Measurements from ENCODE around the gene KCNAB1.

KCNAB1 gene

DNA sequence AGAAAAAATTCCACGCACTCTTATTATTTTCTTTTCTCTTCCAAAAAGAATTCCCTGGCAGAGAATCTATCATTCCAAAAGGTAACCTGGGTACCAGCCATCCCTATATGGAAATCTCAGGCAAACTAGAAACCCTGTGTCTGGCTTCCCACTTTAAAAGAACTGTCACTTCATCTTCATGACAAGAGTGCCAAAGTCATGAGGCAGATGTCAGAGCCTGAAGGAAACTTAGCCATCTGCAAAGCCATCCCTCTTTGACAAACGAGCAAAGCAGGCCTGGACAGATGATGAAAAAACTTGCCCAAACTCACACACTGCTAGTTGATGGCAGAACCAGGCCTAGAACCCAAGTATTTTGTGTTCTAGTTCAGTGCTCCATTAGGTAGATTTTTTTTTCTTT, 418.7 kb downstream of the KCNAB1 start:
- no peak for DNase-seq
- Histone ChIP-seq H3K36me3 (replicated peaks; ENCODE audit: insufficient read depth, low read length) (peaks cover 19% of the 10 kb centered on the region), H3K4me2 (ENCODE audit: low read depth, low read length) (no peak overlapping the region), H3K9ac (ENCODE audit: low read length) (no peak overlapping the region), H3F3A (ENCODE audit: insufficient read depth, low read length) (peaks cover 18% of the 10 kb centered on the region), H3K4me1 (ENCODE audit: low read length) (no peaks in the 10 kb centered on the region), H3K9me3 (replicated peaks; ENCODE audit: insufficient read depth, low read length) (no peaks in the 10 kb centered on the region), H3K9me2 (replicated peaks; ENCODE audit: insufficient read depth, low read length) (no peaks in the 10 kb centered on the region), H4K20me1 (ENCODE audit: insufficient read depth, low read length) (no peaks in the 10 kb centered on the region; the same call in 1 of the 2 replicates), H3K27me3 (replicated peaks; ENCODE audit: insufficient read depth, low read length) (no peaks in the 10 kb centered on the region), H2AFZ (ENCODE audit: low read length) (no peak overlapping the region), H3K27ac (ENCODE audit: low read length) (no peak overlapping the region), H3K79me2 (ENCODE audit: low read length) (peaks cover 12% of the 10 kb centered on the region), H3K4me3 (ENCODE audit: low read length) (no peak overlapping the region)
- TF ChIP-seq EZH2phosphoT487 (IDR thresholded peaks at IDR 0.05; ENCODE audit: low read length) (no peak), EZH2 (optimal IDR thresholded peaks at IDR 0.05; ENCODE audit: low read depth, low read length) (no peak)
- TF ChIP-seq, protein P1, sequence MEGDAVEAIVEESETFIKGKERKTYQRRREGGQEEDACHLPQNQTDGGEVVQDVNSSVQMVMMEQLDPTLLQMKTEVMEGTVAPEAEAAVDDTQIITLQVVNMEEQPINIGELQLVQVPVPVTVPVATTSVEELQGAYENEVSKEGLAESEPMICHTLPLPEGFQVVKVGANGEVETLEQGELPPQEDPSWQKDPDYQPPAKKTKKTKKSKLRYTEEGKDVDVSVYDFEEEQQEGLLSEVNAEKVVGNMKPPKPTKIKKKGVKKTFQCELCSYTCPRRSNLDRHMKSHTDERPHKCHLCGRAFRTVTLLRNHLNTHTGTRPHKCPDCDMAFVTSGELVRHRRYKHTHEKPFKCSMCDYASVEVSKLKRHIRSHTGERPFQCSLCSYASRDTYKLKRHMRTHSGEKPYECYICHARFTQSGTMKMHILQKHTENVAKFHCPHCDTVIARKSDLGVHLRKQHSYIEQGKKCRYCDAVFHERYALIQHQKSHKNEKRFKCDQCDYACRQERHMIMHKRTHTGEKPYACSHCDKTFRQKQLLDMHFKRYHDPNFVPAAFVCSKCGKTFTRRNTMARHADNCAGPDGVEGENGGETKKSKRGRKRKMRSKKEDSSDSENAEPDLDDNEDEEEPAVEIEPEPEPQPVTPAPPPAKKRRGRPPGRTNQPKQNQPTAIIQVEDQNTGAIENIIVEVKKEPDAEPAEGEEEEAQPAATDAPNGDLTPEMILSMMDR (IDR thresholded peaks at IDR 0.05; ENCODE audit: low read length), result no peak

DNA sequence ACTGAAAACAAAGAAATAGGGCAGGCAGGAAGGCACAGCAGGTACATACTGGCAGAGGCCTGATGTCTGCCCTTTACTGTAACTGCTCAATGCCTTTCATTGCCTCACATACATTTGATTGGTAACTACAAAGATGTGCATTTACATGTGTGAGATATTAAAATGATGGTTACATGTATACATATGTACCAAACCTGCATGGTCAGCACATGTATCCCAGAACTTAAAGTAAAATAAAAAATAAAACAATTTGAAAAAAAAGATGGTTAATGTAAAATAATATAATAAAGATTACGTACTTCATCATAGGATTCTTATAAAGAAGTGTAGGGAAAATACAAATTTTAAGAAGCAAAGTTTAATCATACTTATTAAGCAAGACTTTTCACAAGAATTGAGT, 419.4 kb downstream of the KCNAB1 start:
- Histone ChIP-seq H3K4me1 (ENCODE audit: low read length) (no peaks in the 10 kb centered on the region), H4K20me1 (ENCODE audit: insufficient read depth, low read length) (peaks cover under 1% of the 10 kb centered on the region)

DNA sequence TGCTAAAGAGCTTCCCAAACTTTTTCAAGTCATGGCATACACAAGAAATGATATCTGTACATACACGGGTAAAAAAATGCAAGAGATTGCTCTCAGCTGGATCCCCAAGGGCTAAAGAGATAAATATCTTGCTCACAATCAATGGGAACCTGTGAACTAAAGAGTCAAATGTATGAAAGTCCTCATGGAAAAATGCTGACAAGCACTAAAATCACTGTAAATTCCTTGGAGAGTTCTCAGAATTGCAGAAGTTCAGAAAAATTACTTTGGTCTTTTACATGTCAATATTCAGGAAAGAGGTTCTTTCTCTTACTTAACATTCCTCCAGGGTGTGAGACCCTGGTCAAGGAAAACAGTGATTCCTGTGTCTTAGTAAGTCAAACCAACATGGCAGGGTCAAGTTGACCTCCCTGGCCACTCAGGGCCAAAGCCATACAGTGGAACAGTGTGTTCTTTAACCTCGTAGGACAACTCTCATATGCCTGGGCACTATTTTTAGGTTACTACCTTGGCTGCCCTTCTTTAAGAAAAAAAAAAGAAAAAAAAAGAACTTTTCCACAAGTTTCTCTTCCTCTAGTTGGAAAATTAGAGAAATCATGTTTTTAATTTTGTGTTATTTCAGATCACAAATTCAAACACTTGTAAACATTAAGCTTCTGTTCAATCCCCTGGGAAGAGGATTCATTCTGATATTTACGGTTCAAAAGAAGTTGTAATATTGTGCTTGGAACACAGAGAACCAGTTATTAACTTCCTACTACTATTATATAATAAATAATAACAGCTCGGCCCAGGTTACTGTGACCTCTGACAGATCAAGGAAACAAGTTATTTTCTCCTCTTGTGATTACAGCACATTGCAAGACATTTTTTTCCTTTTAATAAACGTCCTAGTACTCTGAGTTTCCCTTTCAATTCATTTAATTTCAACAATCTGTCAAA, 422.0 kb downstream of the KCNAB1 start:
- Histone ChIP-seq H3K79me2 (ENCODE audit: low read length) (peaks cover 45% of the 10 kb centered on the region), H4K20me1 (ENCODE audit: insufficient read depth, low read length) (peaks cover 12% of the 10 kb centered on the region), H3K27ac (ENCODE audit: low read length) (no peak overlapping the region), H3K9me2 (replicated peaks; ENCODE audit: insufficient read depth, low read length) (no peaks in the 10 kb centered on the region), H3K27me3 (replicated peaks; ENCODE audit: insufficient read depth, low read length) (no peaks in the 10 kb centered on the region), H3K4me3 (ENCODE audit: low read length) (no peak overlapping the region), H3K4me2 (ENCODE audit: low read depth, low read length) (no peak overlapping the region), H3K9ac (ENCODE audit: low read length) (no peak overlapping the region), H3K4me1 (ENCODE audit: low read length) (no peaks in the 10 kb centered on the region), H2AFZ (ENCODE audit: low read length) (no peak overlapping the region), H3K9me3 (replicated peaks; ENCODE audit: insufficient read depth, low read length) (no peaks in the 10 kb centered on the region), H3K36me3 (replicated peaks; ENCODE audit: insufficient read depth, low read length) (peaks cover 44% of the 10 kb centered on the region), H3F3A (ENCODE audit: insufficient read depth, low read length) (peaks cover 35% of the 10 kb centered on the region)
- DNase-seq, result no peak
- TF ChIP-seq, protein P1 (IDR thresholded peaks at IDR 0.05; ENCODE audit: low read length), result no peak
- no peak for TF ChIP-seq EZH2 (optimal IDR thresholded peaks at IDR 0.05; ENCODE audit: low read depth, low read length)
- TF ChIP-seq EZH2phosphoT487 (IDR thresholded peaks at IDR 0.05; ENCODE audit: low read length), result no peak

More for the DNA sequence above, 419.4 kb downstream of the KCNAB1 start:
- Histone ChIP-seq H2AFZ (ENCODE audit: low read length) (no peak overlapping the region), H3F3A (ENCODE audit: insufficient read depth, low read length) (peaks cover 25% of the 10 kb centered on the region), H3K4me2 (ENCODE audit: low read depth, low read length) (no peak overlapping the region), H3K9ac (ENCODE audit: low read length) (no peak overlapping the region), H3K27me3 (replicated peaks; ENCODE audit: insufficient read depth, low read length) (no peaks in the 10 kb centered on the region), H3K79me2 (ENCODE audit: low read length) (peaks cover 20% of the 10 kb centered on the region), H3K9me2 (replicated peaks; ENCODE audit: insufficient read depth, low read length) (no peaks in the 10 kb centered on the region), H3K27ac (ENCODE audit: low read length) (no peak overlapping the region), H3K4me3 (ENCODE audit: low read length) (no peak overlapping the region), H3K9me3 (replicated peaks; ENCODE audit: insufficient read depth, low read length) (no peaks in the 10 kb centered on the region), H3K36me3 (replicated peaks; ENCODE audit: insufficient read depth, low read length) (peaks cover 27% of the 10 kb centered on the region)
- TF ChIP-seq EZH2phosphoT487 (IDR thresholded peaks at IDR 0.05; ENCODE audit: low read length) (no peak), EZH2 (optimal IDR thresholded peaks at IDR 0.05; ENCODE audit: low read depth, low read length) (no peak)
- TF ChIP-seq, protein P1 (IDR thresholded peaks at IDR 0.05; ENCODE audit: low read length), result no peak
- no peak for DNase-seq
